Measurements from ENCODE around the gene SRGAP2B.
"Not testable (repeated sequence)": the region's sequence is repeated elsewhere in the genome, so short reads cannot be mapped to it uniquely, and the experiment has no call there.

- TF ChIP-seq CTCF, POLR2A (IDR thresholded peaks at IDR 0.05): not testable (repeated sequence)
These were observed at the start of gene SRGAP2B, which contains the start of gene FAM72D for GRCh38 chr1:145095284-145096057.
